GM19328 (cell line): ENCODE measurements around the gene RAD54L.
"Not testable (repeated sequence)": the region's sequence is repeated elsewhere in the genome, so short reads cannot be mapped to it uniquely, and the experiment has no call there.

Experiments used
- ATAC-seq: cut with Tn5 transposase; IDR thresholded peaks from one replicate; pipeline ENCODE4 v1.9.1; 2021; ENCODE audit warnings: mild to moderate bottlenecking, moderate library complexity; ENCODE audit not compliant: unreplicated experiment

The RAD54L gene

GRCh38 chr1:46238865-46239264 is 8.7 kb upstream of the RAD54L start:
- ATAC-seq, result not testable (repeated sequence)

- ATAC-seq, result not testable (repeated sequence)
Observed at GRCh38 chr1:46241733-46242132, 5.8 kb upstream of the RAD54L start.

GRCh38 chr1:46242918-46243317 is 4.6 kb upstream of the RAD54L start:
- ATAC-seq, result no peak

GRCh38 chr1:46243831-46244230 is 3.7 kb upstream of the RAD54L start:
- not testable (repeated sequence) for ATAC-seq

GRCh38 chr1:46244656-46245371 is 2.7 kb upstream of the RAD54L start:
- ATAC-seq, result no peak

GRCh38 chr1:46246136-46246535 is 1.4 kb upstream of the RAD54L start:
- ATAC-seq, result not testable (repeated sequence)

- ATAC-seq, result peak; percentile 50
Observed at GRCh38 chr1:46246548-46247435, 771 bp upstream of the RAD54L start.

- no peak for ATAC-seq
Observed at GRCh38 chr1:46248122-46248920, 758 bp downstream of the RAD54L start.

GRCh38 chr1:46254668-46255067 is 7.1 kb downstream of the RAD54L start:
- ATAC-seq, result no peak

GRCh38 chr1:46256523-46256922 is 9.0 kb downstream of the RAD54L start:
- no peak for ATAC-seq

GRCh38 chr1:46262508-46262907 is 14.9 kb downstream of the RAD54L start:
- no peak for ATAC-seq

- ATAC-seq, result no peak
Observed at GRCh38 chr1:46263146-46263545, 15.6 kb downstream of the RAD54L start.

GRCh38 chr1:46268578-46268977 is 21.0 kb downstream of the RAD54L start:
- no peak for ATAC-seq

GRCh38 chr1:46274225-46275029 is 26.9 kb downstream of the RAD54L start:
- no peak for ATAC-seq

GRCh38 chr1:46275030-46275337 is 27.4 kb downstream of the RAD54L start:
- ATAC-seq, result no peak

- ATAC-seq, result no peak
Observed at GRCh38 chr1:46277658-46278373, 30.3 kb downstream of the RAD54L start.

GRCh38 chr1:46278807-46279206 is 31.2 kb downstream of the RAD54L start:
- no peak for ATAC-seq

GRCh38 chr1:46280092-46280491 is 32.5 kb downstream of the RAD54L start:
- no peak for ATAC-seq

- no peak for ATAC-seq
Observed at GRCh38 chr1:46281021-46281420, 33.5 kb downstream of the RAD54L start.

- no peak for ATAC-seq
Observed at GRCh38 chr1:46284058-46284457, 36.5 kb downstream of the RAD54L start.
